H1 (cell line): ENCODE data around the gene MCL1. TPM values are rescaled to one million over a fixed set of nuclear protein-coding genes. Genes with fewer than 3 reads are reported as not detected.

Experiments
- CTCF ChIA-PET: fragments of 300-600 bp; sonication (Branson Sonifier 250); formaldehyde crosslinking; loops from one replicate; lab custom pipeline; 2021; ENCODE audit not compliant: partially characterized antibody; lab: Charles Lee
- POLR2A ChIA-PET: fragments of 300-600 bp; sonication (Branson Sonifier 250); formaldehyde crosslinking; loops from one replicate; lab custom pipeline; 2021; ENCODE audit warnings: inconsistent platforms; ENCODE audit not compliant: partially characterized antibody; lab: Charles Lee
- DNase-seq, 2 experiments: peaks; one replicate each; pipeline versions ENCODE4 v3.0.0 to v3.0.0-alpha.2; 2010 to 2022; ENCODE audit warnings: low spot score in 2 of 2, low read depth in 1 of 2, mixed read lengths in 1 of 2
- FAIRE-seq: peaks from 2 replicates; lab custom pipeline; 2011; peaks lifted over from hg19 to GRCh38; lab: Jason Lieb, UNC
- H2AFZ ChIP-seq: 2 replicates; pipeline ENCODE4 v1.8.1; 2012; ENCODE audit warnings: low read length, inconsistent platforms
- H2AK5ac ChIP-seq: 2 replicates; pipeline ENCODE4 v1.6.1; 2013; ENCODE audit warnings: low read depth, low read length
- H2BK120ac ChIP-seq: replicated peaks from 2 replicates; pipeline ENCODE3; 2013; ENCODE audit warnings: low read depth, low read length, inconsistent platforms
- H2BK12ac ChIP-seq: 2 replicates; pipeline ENCODE4 v1.6.1; 2013; ENCODE audit warnings: low read depth, low read length
- H2BK15ac ChIP-seq: 2 replicates; pipeline ENCODE4 v1.6.1; 2013; ENCODE audit warnings: low read length
- H2BK20ac ChIP-seq: 2 replicates; pipeline ENCODE4 v1.6.1; 2013; ENCODE audit warnings: low read length
- H2BK5ac ChIP-seq: 2 replicates; pipeline ENCODE4 v1.6.1; 2013; ENCODE audit warnings: low read depth, low read length
- H3K14ac ChIP-seq: 2 replicates; pipeline ENCODE4 v1.6.1; 2013; ENCODE audit warnings: inconsistent platforms; ENCODE audit not compliant: insufficient read length
- H3K18ac ChIP-seq: 2 replicates; pipeline ENCODE4 v1.6.1; 2013; ENCODE audit warnings: low read length; ENCODE audit errors: extremely low read depth
- H3K23ac ChIP-seq: 2 replicates; pipeline ENCODE4 v1.6.1; 2013; ENCODE audit warnings: inconsistent platforms; ENCODE audit not compliant: insufficient read length
- H3K23me2 ChIP-seq: 2 replicates; pipeline ENCODE4 v1.6.1; 2013; ENCODE audit warnings: low read depth, low read length
- H3K27ac ChIP-seq: 2 replicates; pipeline ENCODE4 v1.6.1; 2011; ENCODE audit warnings: low read depth, low read length, inconsistent platforms
- H3K27me3 ChIP-seq, 4 experiments: replicated peaks in 1 of 4; 1 replicate in 1 of 4; 2 replicates in 3 of 4; pipeline versions ENCODE4 v1.6.1 to v1.8.1; 2011 to 2013; ENCODE audit warnings: low read length in 3 of 4, mild to moderate bottlenecking in 3 of 4, inconsistent platforms in 2 of 4, mixed read lengths in 2 of 4, moderate library complexity in 1 of 4; ENCODE audit not compliant: control insufficient read depth in 3 of 4, insufficient read depth in 3 of 4; ENCODE audit errors: extremely low read depth in 1 of 4
- H3K36me3 ChIP-seq, 4 experiments: 2 replicates each; pipeline versions ENCODE4 v1.6.1 to v1.8.1; 2011 to 2013; ENCODE audit warnings: mild to moderate bottlenecking in 4 of 4, low read length in 3 of 4, moderate library complexity in 2 of 4, control low read depth in 1 of 4, inconsistent platforms in 1 of 4; ENCODE audit not compliant: insufficient read depth in 4 of 4, control insufficient read depth in 2 of 4
- H3K4ac ChIP-seq: replicated peaks from 2 replicates; pipeline ENCODE3; 2013; ENCODE audit warnings: low read length, low read depth, mixed read lengths, inconsistent platforms; ENCODE audit not compliant: insufficient read length
- H3K4me1 ChIP-seq, 4 experiments: replicated peaks in 1 of 4; 1 replicate in 1 of 4; 2 replicates in 3 of 4; pipeline versions ENCODE4 v1.6.1 to v1.8.1; 2011 to 2013; ENCODE audit warnings: low read length in 3 of 4, inconsistent platforms in 2 of 4, mixed read lengths in 1 of 4; ENCODE audit not compliant: insufficient read depth in 4 of 4, control insufficient read depth in 3 of 4
- H3K4me2 ChIP-seq, 2 experiments: 2 replicates each; pipeline versions ENCODE4 v1.6.1 to v1.8.1; 2011 to 2013; ENCODE audit warnings: low read depth in 2 of 2, low read length in 2 of 2, control low read depth in 1 of 2, inconsistent platforms in 1 of 2, mild to moderate bottlenecking in 1 of 2; ENCODE audit not compliant: insufficient read depth in 1 of 2
- H3K4me3 ChIP-seq, 4 experiments: fragments of 200-600, 300-600 bp in 1 of 4; sonication (generic), shearing (Covaris generic), sonication (Bioruptor Twin) in 1 of 4; 2 replicates each; pipeline versions ENCODE4 v1.5.1 to v1.8.1; 2011 to 2016; ENCODE audit warnings: low read length in 4 of 4, low read depth in 3 of 4, control low read depth in 2 of 4, inconsistent platforms in 2 of 4, mild to moderate bottlenecking in 2 of 4, mixed read lengths in 1 of 4, moderate library complexity in 1 of 4; ENCODE audit not compliant: insufficient read depth in 2 of 4; ENCODE audit errors: extremely low read depth in 1 of 4
- H3K56ac ChIP-seq: replicated peaks from 2 replicates; pipeline ENCODE3; 2013; ENCODE audit warnings: low read depth, mild to moderate bottlenecking, mixed read lengths, low read length, inconsistent platforms; ENCODE audit not compliant: insufficient read length
- H3K79me1 ChIP-seq: 2 replicates; pipeline ENCODE4 v1.6.1; 2013; ENCODE audit warnings: low read depth, low read length, control low read depth
- H3K79me2 ChIP-seq, 2 experiments: 2 replicates each; pipeline versions ENCODE4 v1.6.1 to v1.8.1; 2012 to 2013; ENCODE audit warnings: low read length in 2 of 2, mild to moderate bottlenecking in 2 of 2, inconsistent platforms in 1 of 2; ENCODE audit not compliant: insufficient read depth in 2 of 2, control insufficient read depth in 1 of 2
- H3K9ac ChIP-seq, 4 experiments: replicated peaks in 1 of 4; 1 replicate in 1 of 4; 2 replicates in 3 of 4; pipeline versions ENCODE4 v1.6.1 to v1.8.1; 2011 to 2013; ENCODE audit warnings: low read depth in 3 of 4, low read length in 3 of 4, control low read depth in 2 of 4, mild to moderate bottlenecking in 2 of 4, moderate library complexity in 2 of 4, inconsistent platforms in 1 of 4; ENCODE audit errors: extremely low read depth in 1 of 4
- H3K9me3 ChIP-seq, 2 experiments: 2 replicates each; pipeline versions ENCODE4 v1.6.1 to v1.8.1; 2012 to 2013; ENCODE audit warnings: mild to moderate bottlenecking in 2 of 2, moderate library complexity in 2 of 2, control low read depth in 1 of 2, inconsistent platforms in 1 of 2, low read depth in 1 of 2, low read length in 1 of 2, mixed read lengths in 1 of 2; ENCODE audit not compliant: insufficient read depth in 2 of 2
- H4K20me1 ChIP-seq, 2 experiments: replicated peaks in 1 of 2; 2 replicates each; pipeline versions ENCODE3 to v1.8.1; 2011 to 2013; ENCODE audit warnings: inconsistent platforms in 2 of 2, low read length in 2 of 2, mild to moderate bottlenecking in 1 of 2; ENCODE audit not compliant: insufficient read depth in 2 of 2, control insufficient read depth in 1 of 2
- H4K5ac ChIP-seq: 2 replicates; pipeline ENCODE4 v1.6.1; 2013; ENCODE audit warnings: low read length, low read depth, mixed read lengths, inconsistent platforms; ENCODE audit not compliant: insufficient read length
- H4K8ac ChIP-seq: 2 replicates; pipeline ENCODE4 v1.8.0; 2013; ENCODE audit warnings: mild to moderate bottlenecking, moderate library complexity, low read length, inconsistent platforms; ENCODE audit not compliant: insufficient read depth; ENCODE audit errors: extremely low read depth
- H4K91ac ChIP-seq: replicated peaks from 2 replicates; pipeline ENCODE3; 2013; ENCODE audit warnings: low read length, mixed read lengths, inconsistent platforms; ENCODE audit not compliant: insufficient read length
- CEBPB ChIP-seq: IDR thresholded peaks from 2 replicates; pipeline ENCODE4 v1.6.1; 2012; ENCODE audit warnings: low read depth, low read length
- WGBS, 2 experiments: shearing (Covaris generic) in 1 of 2; methylation state at CpG; one replicate each; pipeline versions ENCODE4 v1.1.6 to v1.1.7; 2013 to 2015; ENCODE audit warnings: low lambda C conversion rate in 2 of 2, mixed read lengths in 2 of 2, inconsistent platforms in 1 of 2, low coverage in 1 of 2, missing lambda C conversion rate in 1 of 2; ENCODE audit not compliant: insufficient replicate concordance in 2 of 2, insufficient coverage in 1 of 2, insufficient read length in 1 of 2; ENCODE audit errors: extremely low coverage in 1 of 2, missing lambda C conversion rate in 1 of 2; 5-methylcytosine and 5-hydroxymethylcytosine counted together
- polyA plus RNA-seq, 7 experiments: library from polyadenylated mRNA; depleted of rRNA in 3 of 7; stranded (reverse) in 5 of 7; unstranded in 2 of 7; fragments of >200 nt in 5 of 7; fragments of 200-250 nt in 2 of 7; gene quantifications; 1 replicate in 5 of 7; 2 replicates in 1 of 7; 4 replicates in 1 of 7; pipeline versions ENCODE4 v1.2.1 to v1.2.3, GENCODE V29; 2011 to 2013; ENCODE audit warnings: missing spikeins in 2 of 7, mixed read lengths in 2 of 7
- total RNA-seq: library from RNA; stranded (reverse); fragmentation: NEBNext Ultra II Directional; extraction: Animal tissue kit (Norgen Biotek cat#: 25700); gene quantifications from 2 replicates; pipeline ENCODE4 v1.2.1, GENCODE V29; 2021

Gene MCL1
- total and polyA plus RNA-seq, 2 of the 8 experiments (the other 6 are each of a cell fraction or from before 2014, with no cell fraction given) = 61.1 to 218 TPM

- 0 out of 2 replicates have a peak overlapping the region, but pooled peaks have one; percentile 15 for H2BK5ac ChIP-seq
- 0 out of 2 replicates have a peak, but pooled peaks cover 3% of the 10 kb centered on the region for H3K79me1 ChIP-seq
- H4K91ac ChIP-seq = no peak overlapping the region
- peak overlapping the region; percentile 40; the same call in 1 of the 2 replicates for H2BK15ac ChIP-seq
- H3K4me3 ChIP-seq = no peak overlapping the region
- H2AK5ac ChIP-seq = no peak overlapping the region
- peak overlapping the region; percentile 68; the same call in 1 of the 2 replicates for H2BK12ac ChIP-seq
- H3K9me3 ChIP-seq = no peaks in the 10 kb centered on the region
- H3K27ac ChIP-seq = no peak overlapping the region
- H4K20me1 ChIP-seq = peaks cover 1 to 4% of the 10 kb centered on the region in 2 experiments
- FAIRE-seq = no peak
- H3K14ac ChIP-seq = no peak overlapping the region
- H4K5ac ChIP-seq = no peak overlapping the region
- H3K9ac ChIP-seq = no peak overlapping the region
- no peak overlapping the region for H2BK20ac ChIP-seq
- no peaks in the 10 kb centered on the region for H3K79me2 ChIP-seq
- H2AFZ ChIP-seq = no peak overlapping the region
- no peak overlapping the region; a peak in 1 of 4 replicates for H3K4me2 ChIP-seq
- H3K56ac ChIP-seq = no peak overlapping the region
- DNase-seq = no peak
- peaks cover 0 to 4% (median 2%) of the 10 kb centered on the region in 4 experiments; a peak in 2 of 8 replicates for H3K36me3 ChIP-seq
- H4K8ac ChIP-seq = no peak overlapping the region
- no peak overlapping the region for H3K23ac ChIP-seq
- H2BK120ac ChIP-seq = peak overlapping the region; percentile 43
- POLR2A ChIA-PET = interaction anchor here (1.2 to 43.7 kb wide), 5 partner anchors 9 to 188 kb away, joined by 7 to 1380 read pairs (median 79); partner anchors contain the start of genes ENSA, MCL1 and RPRD2
- WGBS, 2 experiments = 72% methylated on average over 12 of the region's 13 CpGs; no CpG with 5 or more reads in 1 of the 2 experiments
- H3K4me1 ChIP-seq = peaks cover 2 to 21% (median 12%) of the 10 kb centered on the region in 4 experiments
- H3K4ac ChIP-seq = no peak overlapping the region
- CTCF ChIA-PET = interaction anchor here (0.6 to 6.3 kb wide), 5 partner anchors 8 to 973 kb away, joined by 4 to 65 read pairs (median 5); no protein-coding TSS in a partner anchor
- peaks cover 5% of the 10 kb centered on the region; the same call in 1 of the 2 replicates for H3K23me2 ChIP-seq
- peaks cover 0 to 17% (median 9%) of the 10 kb centered on the region in 4 experiments; a peak in 5 of 7 replicates for H3K27me3 ChIP-seq
- H3K18ac ChIP-seq = no peak overlapping the region; the same call in 1 of the 2 replicates
- TF ChIP-seq CEBPB = peak; percentile 61
Measured at GRCh38 chr1:150552128-150552910, 27.1 kb downstream of the MCL1 start.
